ENCODE results near the gene MBNL2.

Gene MBNL2

DNA sequence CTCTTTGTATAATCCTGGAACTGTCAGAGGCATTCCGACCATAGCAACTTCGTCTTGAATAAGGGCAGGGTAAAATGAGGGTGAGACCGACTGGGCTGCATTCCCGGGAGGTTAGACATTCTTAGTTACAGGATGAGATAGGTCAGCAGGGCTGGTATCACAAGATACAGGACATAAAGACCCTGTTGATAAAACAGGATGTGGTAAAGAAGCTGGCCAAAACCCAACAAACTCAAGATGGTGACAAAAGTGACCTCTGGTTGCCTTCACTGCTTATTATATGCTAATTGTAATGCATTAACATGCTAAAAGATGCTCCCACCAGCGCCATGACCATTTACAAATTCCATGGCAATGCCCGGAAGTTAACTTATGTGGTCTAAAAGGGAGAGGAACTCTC, 27.7 kb upstream of the MBNL2 start:
- H3K4me3 ChIP-seq (ENCODE audit: control insufficient read depth, low read depth, low read length) = no peak overlapping the region
- DNase-seq (ENCODE audit: low read depth) = no peak
- no peak for TF ChIP-seq CTCF (IDR thresholded peaks at IDR 0.05; ENCODE audit: control insufficient read depth, insufficient read depth, low read depth, low read length, missing control alignments)

- TF ChIP-seq CTCF (IDR thresholded peaks at IDR 0.05; ENCODE audit: control insufficient read depth, insufficient read depth, low read depth, low read length, missing control alignments) = no peak
- no peak for DNase-seq (ENCODE audit: low read depth)
- no peak overlapping the region for H3K4me3 ChIP-seq (ENCODE audit: control insufficient read depth, low read depth, low read length)
Measured at GRCh38 chr13:97196340-97196739, 25.8 kb upstream of the MBNL2 start.

DNA sequence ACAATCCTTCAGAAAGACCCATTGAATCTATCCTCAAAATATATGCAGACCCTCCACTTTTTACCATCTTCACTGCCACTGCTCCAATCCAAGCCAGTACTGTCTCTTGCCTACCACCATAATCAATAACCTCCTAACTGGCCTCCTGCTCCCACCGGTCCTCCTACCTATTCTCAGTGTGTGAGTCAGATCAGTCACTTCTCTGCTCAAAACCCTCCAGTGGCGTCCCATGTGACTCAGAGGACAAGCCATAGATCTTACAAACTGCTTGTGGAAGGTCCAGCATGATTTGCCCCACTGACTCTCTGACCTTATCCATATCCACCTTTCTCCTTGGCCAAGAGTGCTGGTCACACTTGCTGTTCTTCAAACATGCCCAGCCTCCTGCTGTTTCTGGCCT, 23.4 kb upstream of the MBNL2 start:
- H3K4me3 ChIP-seq (ENCODE audit: control insufficient read depth, low read depth, low read length) = no peak overlapping the region
- DNase-seq (ENCODE audit: low read depth) = no peak
- TF ChIP-seq CTCF (IDR thresholded peaks at IDR 0.05; ENCODE audit: control insufficient read depth, insufficient read depth, low read depth, low read length, missing control alignments) = no peak

DNA sequence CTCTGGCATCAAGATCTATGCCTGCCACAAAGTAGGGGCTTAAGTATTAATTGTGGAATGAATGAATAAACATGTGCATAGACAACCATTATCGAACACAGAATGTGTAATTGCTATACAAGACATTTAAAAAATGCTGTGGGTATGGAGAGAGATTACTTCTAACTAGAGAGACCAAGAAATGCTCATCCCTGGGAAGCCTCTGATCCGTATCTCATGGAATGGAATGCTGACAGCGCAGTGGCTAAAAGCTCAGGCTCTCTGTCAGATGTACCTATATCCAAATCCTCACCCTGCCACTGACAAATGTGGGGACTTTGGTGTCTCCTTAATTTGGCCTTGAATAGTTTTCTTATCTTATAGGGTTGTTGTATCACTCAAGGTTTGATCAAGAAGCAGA, 22.7 kb upstream of the MBNL2 start:
- no peak overlapping the region for H3K4me3 ChIP-seq (ENCODE audit: control insufficient read depth, low read depth, low read length)
- TF ChIP-seq CTCF (IDR thresholded peaks at IDR 0.05; ENCODE audit: control insufficient read depth, insufficient read depth, low read depth, low read length, missing control alignments) = no peak
- DNase-seq (ENCODE audit: low read depth) = no peak

GRCh38 chr13:97200081-97200942, 21.8 kb upstream of the MBNL2 start:
- H3K4me3 ChIP-seq (ENCODE audit: control insufficient read depth, low read depth, low read length) = no peak overlapping the region
- TF ChIP-seq CTCF (IDR thresholded peaks at IDR 0.05; ENCODE audit: control insufficient read depth, insufficient read depth, low read depth, low read length, missing control alignments) = no peak
- no peak for DNase-seq (ENCODE audit: low read depth)

DNA sequence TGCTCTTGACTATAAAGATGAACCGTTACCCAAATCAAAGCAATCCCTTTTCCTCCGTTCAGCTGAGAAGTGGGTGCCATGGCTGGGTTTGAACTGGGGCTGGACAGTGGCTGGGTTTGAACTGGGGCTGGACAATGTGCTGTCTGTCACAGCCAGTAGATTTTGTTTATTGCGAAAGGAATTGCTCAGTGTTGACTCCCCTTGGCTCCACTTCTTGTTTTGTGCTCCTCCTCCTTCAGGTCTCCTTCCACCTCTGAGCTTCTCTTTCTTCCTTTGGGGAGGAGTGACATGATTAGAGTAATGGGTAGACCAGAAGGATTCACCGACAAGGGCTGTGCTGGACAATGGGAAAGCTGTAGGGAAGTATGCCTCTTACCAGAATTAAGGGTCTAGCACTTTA, 19.4 kb upstream of the MBNL2 start:
- no peak for TF ChIP-seq CTCF (IDR thresholded peaks at IDR 0.05; ENCODE audit: control insufficient read depth, insufficient read depth, low read depth, low read length, missing control alignments)
- DNase-seq (ENCODE audit: low read depth) = no peak
- H3K4me3 ChIP-seq (ENCODE audit: control insufficient read depth, low read depth, low read length) = no peak overlapping the region
